Panc1 (cell line): ENCODE data around the gene TULP3.

Experiments
- CTCF ChIP-seq: fragments of 450-650 bp; IDR thresholded peaks from 2 replicates; pipeline ENCODE4 v1.5.1; 2017; ENCODE audit warnings: mild to moderate bottlenecking
- POLR2AphosphoS5 ChIP-seq: IDR thresholded peaks from 2 replicates; pipeline ENCODE4 v1.6.1; 2012; ENCODE audit warnings: mild to moderate bottlenecking, low read depth, low read length, moderate library complexity

GRCh38 chr12:2845280-2845679 is 45.4 kb upstream of the TULP3 start:
- TF ChIP-seq POLR2AphosphoS5, result no peak
- TF ChIP-seq CTCF, result no peak
